Endothelial cell of umbilical vein (primary cell): ENCODE data around the gene EPC1. TPM values are rescaled to one million over a fixed set of nuclear protein-coding genes. Genes with fewer than 3 reads are reported as not detected.

ENCODE experiments used
- BruUV-seq: library from RNA; stranded (reverse); fragments of 400-500 nt; replicated peaks from 2 replicates; lab custom pipeline; 2021; lab: Mats Ljungman, UMichigan
- CTCF ChIA-PET: fragments of 300-600, 350-600 bp; sonication (Branson Sonifier 250); formaldehyde crosslinking; loops from one replicate; lab custom pipeline; 2021; ENCODE audit warnings: antibody characterized with exemption, inconsistent platforms; lab: Charles Lee
- POLR2A ChIA-PET: fragments of 300-600, 350-600 bp; sonication (Branson Sonifier 250); formaldehyde crosslinking; loops from one replicate; lab custom pipeline; 2021; ENCODE audit warnings: antibody characterized with exemption, inconsistent platforms; lab: Charles Lee
- DNase-seq: peaks from one replicate; pipeline ENCODE4 v3.0.0-alpha.2; 2011; ENCODE audit warnings: low read depth, low spot score
- FAIRE-seq: peaks from 2 replicates; lab custom pipeline; 2011; peaks lifted over from hg19 to GRCh38; lab: Jason Lieb, UNC
- H2AFZ ChIP-seq: 2 replicates; pipeline ENCODE4 v1.6.0; 2012; ENCODE audit warnings: low read depth, low read length, control low read depth, inconsistent platforms
- H3K27ac ChIP-seq: 2 replicates; pipeline ENCODE4 v1.5.1; 2011; ENCODE audit warnings: low read depth, mild to moderate bottlenecking, control low read depth, low read length, moderate library complexity; ENCODE audit not compliant: insufficient read depth
- H3K27me3 ChIP-seq, 2 experiments: 2 replicates each; pipeline versions ENCODE4 v1.6.0 to v1.6.1; 2011; ENCODE audit warnings: low read length in 2 of 2, mixed read lengths in 1 of 2; ENCODE audit not compliant: control insufficient read depth in 2 of 2, insufficient read depth in 2 of 2
- H3K36me3 ChIP-seq, 2 experiments: 2 replicates in 1 of 2; 3 replicates in 1 of 2; pipeline ENCODE4 v1.5.1; 2011; ENCODE audit warnings: low read length in 2 of 2, mild to moderate bottlenecking in 1 of 2, moderate library complexity in 1 of 2; ENCODE audit not compliant: control insufficient read depth in 2 of 2, insufficient read depth in 2 of 2; ENCODE audit errors: extremely low read depth in 1 of 2
- H3K4me1 ChIP-seq: 3 replicates; pipeline ENCODE4 v1.5.1; 2011; ENCODE audit warnings: mild to moderate bottlenecking, low read length; ENCODE audit not compliant: control insufficient read depth, insufficient read depth; ENCODE audit errors: extremely low read depth
- H3K4me2 ChIP-seq: 2 replicates; pipeline ENCODE4 v1.6.1; 2011; ENCODE audit warnings: low read length, control low read depth, mixed read lengths; ENCODE audit not compliant: insufficient read depth
- H3K4me3 ChIP-seq, 3 experiments: fragments of 200-600 bp in 1 of 3; sonication (generic), shearing (Covaris generic) in 1 of 3; replicated peaks in 1 of 3; 2 replicates each; pipeline ENCODE4 v1.5.1; 2011 to 2016; ENCODE audit warnings: control low read depth in 3 of 3, low read length in 3 of 3, mild to moderate bottlenecking in 2 of 3, inconsistent platforms in 1 of 3, low read depth in 1 of 3, moderate library complexity in 1 of 3; ENCODE audit not compliant: insufficient read depth in 1 of 3
- H3K79me2 ChIP-seq: 2 replicates; pipeline ENCODE4 v1.6.0; 2012; ENCODE audit warnings: low read length, inconsistent platforms; ENCODE audit not compliant: control insufficient read depth, insufficient read depth
- H3K9ac ChIP-seq: replicated peaks from 2 replicates; pipeline ENCODE3; 2011; ENCODE audit warnings: low read length, control low read depth; ENCODE audit not compliant: insufficient read depth; ENCODE audit errors: extremely low read depth
- H3K9me1 ChIP-seq: replicated peaks from 3 replicates; pipeline ENCODE4 v1.6.0; 2011; ENCODE audit warnings: mild to moderate bottlenecking, low read length; ENCODE audit not compliant: control insufficient read depth, insufficient read depth; ENCODE audit errors: extremely low read depth
- H3K9me3 ChIP-seq: replicated peaks from 2 replicates; pipeline ENCODE4 v1.5.1; 2012; ENCODE audit warnings: low read length, inconsistent platforms; ENCODE audit not compliant: control insufficient read depth, insufficient read depth
- H4K20me1 ChIP-seq: replicated peaks from 2 replicates; pipeline ENCODE3; 2011; ENCODE audit warnings: mild to moderate bottlenecking, low read length; ENCODE audit not compliant: control insufficient read depth, insufficient read depth; ENCODE audit errors: extremely low read depth
- FOS ChIP-seq: IDR thresholded peaks from 2 replicates; pipeline ENCODE4 v1.6.1; 2011; ENCODE audit warnings: mild to moderate bottlenecking, low read length, moderate library complexity, borderline replicate concordance; ENCODE audit not compliant: insufficient read depth
- MYC ChIP-seq: IDR thresholded peaks from one replicate; pipeline ENCODE4 v1.6.1; 2011; ENCODE audit warnings: mild to moderate bottlenecking, low read depth, low read length
- POLR2A ChIP-seq: IDR thresholded peaks from 2 replicates; pipeline ENCODE4 v1.6.1; 2012; ENCODE audit warnings: low read depth, mild to moderate bottlenecking, control low read depth, low read length
- POLR2AphosphoS5 ChIP-seq: IDR thresholded peaks from 2 replicates; pipeline ENCODE4 v1.6.1; 2012; ENCODE audit warnings: low read depth, mild to moderate bottlenecking, control low read depth, low read length, moderate library complexity; ENCODE audit not compliant: insufficient read depth
- dilution Hi-C: fragments of 300-500 bp; cut with MboI; formaldehyde crosslinking; loops from one replicate; pipeline ENCODE4 v1.15.0; 2019; ENCODE audit warnings: low sequenced_read_pairs; ENCODE audit not compliant: extremely low pct_ligation_motif_present
- intact Hi-C: fragments of 100-400 bp; cut with micrococcal nuclease; formaldehyde crosslinking; loops from one replicate; pipeline ENCODE4 v1.10.0; 2022
- polyA plus RNA-seq, 4 experiments: library from polyadenylated mRNA; depleted of rRNA in 3 of 4; stranded (reverse) in 3 of 4; unstranded in 1 of 4; fragments of >200 nt; gene quantifications; 2 replicates each; pipeline versions ENCODE4 v1.2.1 to v1.2.3, GENCODE V29; 2011 to 2012; ENCODE audit warnings: missing spikeins in 1 of 4
- total RNA-seq: library from RNA; stranded (reverse); gene quantifications from 2 replicates; pipeline ENCODE4 v1.2.3, GENCODE V29; 2021
- TF ChIP-seq, protein P1 (sequence below): IDR thresholded peaks from 2 replicates; pipeline ENCODE4 v1.6.1; 2011; ENCODE audit not compliant: insufficient read depth, insufficient read length
- TF ChIP-seq, protein P2 (sequence below), 2 donors: IDR thresholded peaks; 1 replicate in 1 of 2; 2 replicates in 1 of 2; pipeline ENCODE4 v1.5.1; 2011; ENCODE audit warnings: low read length in 2 of 2, mild to moderate bottlenecking in 2 of 2, moderate library complexity in 2 of 2, control low read depth in 1 of 2, inconsistent platforms in 1 of 2, low read depth in 1 of 2; ENCODE audit not compliant: insufficient read depth in 1 of 2; ENCODE audit errors: extremely low read depth in 1 of 2

Gene EPC1
- total and polyA plus RNA-seq, 2 donors (not counting 3 experiments of a cell fraction or from before 2014, with no cell fraction given) = 27.9 to 39.0 TPM

DNA sequence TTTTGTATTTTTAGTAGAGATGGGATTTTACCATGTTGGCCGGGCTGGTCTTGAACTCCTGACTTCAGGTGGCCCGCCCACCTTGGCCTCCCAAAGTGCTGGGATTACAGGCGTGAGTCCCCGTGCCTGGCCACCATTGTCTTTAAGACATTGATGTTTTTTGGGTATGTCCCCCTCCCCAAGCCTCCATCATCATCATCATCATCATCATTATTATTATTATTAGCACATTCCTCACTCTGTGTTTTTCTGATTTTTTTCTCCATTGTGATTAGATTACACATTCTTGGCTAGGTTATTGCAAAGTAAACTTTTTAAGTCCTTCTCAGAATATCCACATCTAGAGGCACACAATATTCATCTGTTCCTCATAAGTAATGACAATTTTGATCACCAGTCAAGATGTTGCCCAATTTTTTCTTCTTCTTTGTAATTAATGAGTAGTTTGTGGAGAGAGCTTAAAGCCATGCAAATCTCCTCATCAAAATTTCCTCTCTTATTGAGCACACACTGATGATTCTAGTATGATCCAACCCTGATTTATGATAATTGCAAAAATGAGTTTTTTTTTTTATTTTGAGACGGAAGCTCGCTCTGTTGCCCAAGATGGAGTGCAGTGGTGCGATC, 47.5 kb downstream of the EPC1 start:
- no peaks in the 10 kb centered on the region for H3K9me3 ChIP-seq
- no TSS peak for BruUV-seq
- H3K9me1 ChIP-seq = no peaks in the 10 kb centered on the region
- intact Hi-C loops (no loop called here), dilution Hi-C loops (no loop called here)
- no peak for FAIRE-seq
- peaks cover 19% of the 10 kb centered on the region for H3K4me1 ChIP-seq
- no peak for DNase-seq
- TF ChIP-seq FOS (no peak), MYC (no peak), POLR2AphosphoS5 (no peak), POLR2A (no peak)
- TF ChIP-seq, protein P1, sequence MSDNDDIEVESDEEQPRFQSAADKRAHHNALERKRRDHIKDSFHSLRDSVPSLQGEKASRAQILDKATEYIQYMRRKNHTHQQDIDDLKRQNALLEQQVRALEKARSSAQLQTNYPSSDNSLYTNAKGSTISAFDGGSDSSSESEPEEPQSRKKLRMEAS = no peak
- TF ChIP-seq, protein P2, sequence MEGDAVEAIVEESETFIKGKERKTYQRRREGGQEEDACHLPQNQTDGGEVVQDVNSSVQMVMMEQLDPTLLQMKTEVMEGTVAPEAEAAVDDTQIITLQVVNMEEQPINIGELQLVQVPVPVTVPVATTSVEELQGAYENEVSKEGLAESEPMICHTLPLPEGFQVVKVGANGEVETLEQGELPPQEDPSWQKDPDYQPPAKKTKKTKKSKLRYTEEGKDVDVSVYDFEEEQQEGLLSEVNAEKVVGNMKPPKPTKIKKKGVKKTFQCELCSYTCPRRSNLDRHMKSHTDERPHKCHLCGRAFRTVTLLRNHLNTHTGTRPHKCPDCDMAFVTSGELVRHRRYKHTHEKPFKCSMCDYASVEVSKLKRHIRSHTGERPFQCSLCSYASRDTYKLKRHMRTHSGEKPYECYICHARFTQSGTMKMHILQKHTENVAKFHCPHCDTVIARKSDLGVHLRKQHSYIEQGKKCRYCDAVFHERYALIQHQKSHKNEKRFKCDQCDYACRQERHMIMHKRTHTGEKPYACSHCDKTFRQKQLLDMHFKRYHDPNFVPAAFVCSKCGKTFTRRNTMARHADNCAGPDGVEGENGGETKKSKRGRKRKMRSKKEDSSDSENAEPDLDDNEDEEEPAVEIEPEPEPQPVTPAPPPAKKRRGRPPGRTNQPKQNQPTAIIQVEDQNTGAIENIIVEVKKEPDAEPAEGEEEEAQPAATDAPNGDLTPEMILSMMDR (IDR thresholded peaks at IDR 0.05; ENCODE audit: extremely low read depth in 1 of 2, insufficient read depth in 1 of 2, low read depth in 1 of 2, low read length in 2 of 2) = no peak
- POLR2A ChIA-PET = no interaction called here
- H3K4me2 ChIP-seq = peak overlapping the region; percentile 70
- peaks cover 11% of the 10 kb centered on the region for H4K20me1 ChIP-seq
- CTCF ChIA-PET = interaction anchor here (0.8 to 2.1 kb wide), 2 partner anchors 14 to 43 kb away, joined by 3 to 6 read pairs; no protein-coding TSS in a partner anchor
- peak overlapping the region; percentile 88 for H3K27ac ChIP-seq
- peaks cover 73% of the 10 kb centered on the region for H3K79me2 ChIP-seq
- H3K4me3 ChIP-seq = no peak overlapping the region
- H3K27me3 ChIP-seq = no peaks in the 10 kb centered on the region
- no peak overlapping the region for H2AFZ ChIP-seq
- H3K36me3 ChIP-seq = peaks cover 3 to 6% of the 10 kb centered on the region in 2 experiments
- no peak overlapping the region for H3K9ac ChIP-seq
